GM23338 (cell line): ENCODE measurements around the gene ASGR1. TPM values are rescaled to one million over a fixed set of nuclear protein-coding genes. Genes with fewer than 3 reads are reported as not detected.

Experiments used
- ATAC-seq: fragments of 200-7000 bp; cut with Tn5 transposase; 3 replicates; pipeline ENCODE4 v1.9.1; 2020
- DNase-seq: peaks from one replicate; pipeline ENCODE4 v3.0.0-alpha.2; 2015; ENCODE audit warnings: low spot score
- H2AFZ ChIP-seq: fragments of 200-600 bp; sonication (generic); 2 replicates; pipeline ENCODE4 v1.8.0; 2016; ENCODE audit warnings: antibody characterized with exemption, mild to moderate bottlenecking, moderate library complexity
- H3F3A ChIP-seq: fragments of 200-600 bp; sonication (generic); replicated peaks from 2 replicates; pipeline ENCODE4 v1.8.0; 2017; ENCODE audit warnings: antibody characterized with exemption, mixed run types, low read depth
- H3K27ac ChIP-seq: fragments of 200-600 bp; sonication (generic); 2 replicates; pipeline ENCODE4 v1.6.1; 2016; ENCODE audit warnings: low read depth
- H3K27me3 ChIP-seq: fragments of 200-600 bp; sonication (generic); 2 replicates; pipeline ENCODE4 v1.8.0; 2016; ENCODE audit warnings: mild to moderate bottlenecking, mixed run types, moderate library complexity; ENCODE audit not compliant: insufficient read depth
- H3K36me3 ChIP-seq: fragments of 200-600 bp; sonication (generic); 2 replicates; pipeline ENCODE4 v1.8.0; 2016; ENCODE audit warnings: mild to moderate bottlenecking; ENCODE audit not compliant: insufficient read depth
- H3K4me1 ChIP-seq: fragments of 200-600 bp; sonication (generic); 2 replicates; pipeline ENCODE4 v1.8.0; 2016; ENCODE audit warnings: mild to moderate bottlenecking, moderate library complexity; ENCODE audit not compliant: insufficient read depth
- H3K4me2 ChIP-seq: fragments of 200-600 bp; sonication (generic); 2 replicates; pipeline ENCODE4 v1.7.1; 2017; ENCODE audit warnings: mixed run types
- H3K4me3 ChIP-seq: fragments of 200-600 bp; sonication (generic); 2 replicates; pipeline ENCODE4 v1.6.1; 2016; ENCODE audit warnings: mixed run types
- H3K79me2 ChIP-seq: fragments of 200-600 bp; sonication (generic); replicated peaks from 2 replicates; pipeline ENCODE4 v1.8.0; 2017; ENCODE audit warnings: mild to moderate bottlenecking; ENCODE audit not compliant: insufficient read depth
- H3K9me2 ChIP-seq: fragments of 200-600 bp; sonication (generic); 2 replicates; pipeline ENCODE4 v1.8.0; 2017; ENCODE audit not compliant: insufficient read depth
- H4K20me1 ChIP-seq: fragments of 200-600 bp; sonication (generic); replicated peaks from 2 replicates; pipeline ENCODE4 v1.8.0; 2017; ENCODE audit warnings: mild to moderate bottlenecking; ENCODE audit not compliant: insufficient read depth
- H3K27ac Mint-ChIP-seq: 2 replicates; pipeline ENCODE4 v1.8.0; 2020; ENCODE audit warnings: inconsistent platforms, mild to moderate bottlenecking, moderate library complexity, mixed read lengths
- H3K27me3 Mint-ChIP-seq: 3 replicates; pipeline ENCODE4 v1.8.0; 2022; ENCODE audit warnings: low read depth, mild to moderate bottlenecking, moderate library complexity, mixed read lengths, inconsistent platforms; ENCODE audit not compliant: insufficient read depth, poor library complexity
- H3K36me3 Mint-ChIP-seq: 3 replicates; pipeline ENCODE4 v1.8.0; 2021; ENCODE audit warnings: low read depth, mild to moderate bottlenecking, inconsistent platforms, moderate library complexity, mixed read lengths
- H3K4me1 Mint-ChIP-seq: 3 replicates; pipeline ENCODE4 v1.8.0; 2020; ENCODE audit warnings: mild to moderate bottlenecking, inconsistent platforms, mixed read lengths
- H3K4me3 Mint-ChIP-seq: 3 replicates; pipeline ENCODE4 v1.8.0; 2021; ENCODE audit warnings: moderate library complexity, mild to moderate bottlenecking, inconsistent platforms, mixed read lengths
- H3K9me3 Mint-ChIP-seq: 3 replicates; pipeline ENCODE4 v1.8.0; 2020; ENCODE audit warnings: moderate library complexity, mild to moderate bottlenecking, inconsistent platforms, mixed read lengths
- CREB1 ChIP-seq: fragments of 250-450 bp; sonication (Bioruptor Pico); IDR thresholded peaks from 2 replicates; pipeline ENCODE4 v1.5.0; 2020; ENCODE audit warnings: low read depth, mild to moderate bottlenecking, moderate library complexity
- EZH2 ChIP-seq: fragments of 200-600 bp; sonication (generic); IDR thresholded peaks from one replicate; pipeline ENCODE4 v1.8.0; 2017; ENCODE audit warnings: antibody characterized with exemption, mild to moderate bottlenecking, low read depth; ENCODE audit not compliant: unreplicated experiment
- EZH2phosphoT487 ChIP-seq: fragments of 200-600 bp; sonication (generic); IDR thresholded peaks from one replicate; pipeline ENCODE4 v1.8.1; 2018; ENCODE audit warnings: antibody characterized with exemption; ENCODE audit not compliant: unreplicated experiment
- JUNB ChIP-seq: IDR thresholded peaks from one replicate; pipeline ENCODE4 v1.6.1; 2016; ENCODE audit warnings: antibody characterized with exemption; ENCODE audit not compliant: unreplicated experiment
- NANOG ChIP-seq: IDR thresholded peaks from 2 replicates; pipeline ENCODE4 v1.6.1; 2016; ENCODE audit warnings: antibody characterized with exemption, borderline replicate concordance
- POLR2AphosphoS5 ChIP-seq: IDR thresholded peaks from 2 replicates; pipeline ENCODE4 v1.6.1; 2016; ENCODE audit warnings: antibody characterized with exemption, low read depth
- REST ChIP-seq: IDR thresholded peaks from one replicate; pipeline ENCODE4 v1.6.1; 2018; ENCODE audit warnings: antibody characterized with exemption; ENCODE audit not compliant: unreplicated experiment
- STAT1 ChIP-seq: IDR thresholded peaks from one replicate; pipeline ENCODE4 v1.6.1; 2016; ENCODE audit warnings: antibody characterized with exemption; ENCODE audit not compliant: unreplicated experiment
- ZNF114 ChIP-seq: fragments of 250-450 bp; sonication (Bioruptor Pico); IDR thresholded peaks from 2 replicates; pipeline ENCODE4 v1.5.0; 2020; ENCODE audit warnings: mild to moderate bottlenecking, moderate library complexity
- ZNF331 ChIP-seq: fragments of 250-450 bp; sonication (Bioruptor Pico); IDR thresholded peaks from 2 replicates; pipeline ENCODE4 v1.5.0; 2020; ENCODE audit warnings: low read depth, mild to moderate bottlenecking, moderate library complexity
- ZNF462 ChIP-seq: fragments of 250-450 bp; sonication (Bioruptor Pico); IDR thresholded peaks from 2 replicates; pipeline ENCODE4 v1.5.0; 2020; ENCODE audit warnings: mild to moderate bottlenecking, moderate library complexity
- polyA plus RNA-seq: library from polyadenylated mRNA; unstranded; fragments of >200 nt; fragmentation: Nextera tagmentation; extraction: Ambion mirVana; gene quantifications from 2 replicates; pipeline ENCODE4 v1.2.1, GENCODE V29; 2016
- total RNA-seq: library from RNA; depleted of rRNA; stranded (reverse); fragments of >200 nt; shearing (Covaris generic); gene quantifications from 2 replicates; pipeline ENCODE4 v1.2.3, GENCODE V29; 2014
- TF ChIP-seq, protein P1 (sequence below): IDR thresholded peaks from 2 replicates; pipeline ENCODE4 v1.6.1; 2016; ENCODE audit warnings: antibody characterized with exemption
- TF ChIP-seq, protein P2 (sequence below), 2 experiments: fragments of 200-600 bp in 1 of 2; sonication (generic) in 1 of 2; conservative IDR thresholded peaks; 2 replicates each; pipeline versions ENCODE4 v1.5.1 to v1.6.1; 2016 to 2017; ENCODE audit warnings: antibody characterized with exemption in 2 of 2, low read depth in 2 of 2, mild to moderate bottlenecking in 2 of 2, moderate library complexity in 1 of 2

The ASGR1 gene
- total and polyA plus RNA-seq, 2 experiments from 2014 or later = 8.3 to 9.0 TPM

- Histone ChIP-seq H3K4me3 (no peak overlapping the region), H4K20me1 (no peaks in the 10 kb centered on the region), H3K4me2 (no peak overlapping the region), H3K27ac (no peak overlapping the region), H3K4me1 (peaks cover 15% of the 10 kb centered on the region), H3F3A (no peaks in the 10 kb centered on the region), H3K9me2 (no peaks in the 10 kb centered on the region), H3K79me2 (no peaks in the 10 kb centered on the region), H2AFZ (no peak overlapping the region), H3K36me3 (no peaks in the 10 kb centered on the region), H3K27me3 (no peaks in the 10 kb centered on the region)
- Mint-ChIP-seq H3K9me3 (no peaks in the 10 kb centered on the region), H3K27ac (no peak overlapping the region), H3K4me3 (no peak overlapping the region), H3K4me1 (peaks cover 16% of the 10 kb centered on the region), H3K36me3 (no peaks in the 10 kb centered on the region), H3K27me3 (peaks cover 12% of the 10 kb centered on the region)
- TF ChIP-seq EZH2phosphoT487 = no peak
- TF ChIP-seq, protein P1, sequence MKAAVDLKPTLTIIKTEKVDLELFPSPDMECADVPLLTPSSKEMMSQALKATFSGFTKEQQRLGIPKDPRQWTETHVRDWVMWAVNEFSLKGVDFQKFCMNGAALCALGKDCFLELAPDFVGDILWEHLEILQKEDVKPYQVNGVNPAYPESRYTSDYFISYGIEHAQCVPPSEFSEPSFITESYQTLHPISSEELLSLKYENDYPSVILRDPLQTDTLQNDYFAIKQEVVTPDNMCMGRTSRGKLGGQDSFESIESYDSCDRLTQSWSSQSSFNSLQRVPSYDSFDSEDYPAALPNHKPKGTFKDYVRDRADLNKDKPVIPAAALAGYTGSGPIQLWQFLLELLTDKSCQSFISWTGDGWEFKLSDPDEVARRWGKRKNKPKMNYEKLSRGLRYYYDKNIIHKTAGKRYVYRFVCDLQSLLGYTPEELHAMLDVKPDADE = no peak
- no peak for TF ChIP-seq POLR2AphosphoS5
- TF ChIP-seq EZH2 = no peak
- no peak for TF ChIP-seq CREB1 (CRISPR knock-in tag)
- no peak for TF ChIP-seq ZNF114 (CRISPR knock-in tag)
- TF ChIP-seq NANOG = no peak
- TF ChIP-seq STAT1 = no peak
- no peak for TF ChIP-seq REST
- no peak for TF ChIP-seq ZNF331 (CRISPR knock-in tag)
- TF ChIP-seq, protein P2, sequence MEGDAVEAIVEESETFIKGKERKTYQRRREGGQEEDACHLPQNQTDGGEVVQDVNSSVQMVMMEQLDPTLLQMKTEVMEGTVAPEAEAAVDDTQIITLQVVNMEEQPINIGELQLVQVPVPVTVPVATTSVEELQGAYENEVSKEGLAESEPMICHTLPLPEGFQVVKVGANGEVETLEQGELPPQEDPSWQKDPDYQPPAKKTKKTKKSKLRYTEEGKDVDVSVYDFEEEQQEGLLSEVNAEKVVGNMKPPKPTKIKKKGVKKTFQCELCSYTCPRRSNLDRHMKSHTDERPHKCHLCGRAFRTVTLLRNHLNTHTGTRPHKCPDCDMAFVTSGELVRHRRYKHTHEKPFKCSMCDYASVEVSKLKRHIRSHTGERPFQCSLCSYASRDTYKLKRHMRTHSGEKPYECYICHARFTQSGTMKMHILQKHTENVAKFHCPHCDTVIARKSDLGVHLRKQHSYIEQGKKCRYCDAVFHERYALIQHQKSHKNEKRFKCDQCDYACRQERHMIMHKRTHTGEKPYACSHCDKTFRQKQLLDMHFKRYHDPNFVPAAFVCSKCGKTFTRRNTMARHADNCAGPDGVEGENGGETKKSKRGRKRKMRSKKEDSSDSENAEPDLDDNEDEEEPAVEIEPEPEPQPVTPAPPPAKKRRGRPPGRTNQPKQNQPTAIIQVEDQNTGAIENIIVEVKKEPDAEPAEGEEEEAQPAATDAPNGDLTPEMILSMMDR (conservative IDR thresholded peaks at IDR 0.05; ENCODE audit: low read depth in 2 of 2) = no peak
- TF ChIP-seq JUNB = no peak
- TF ChIP-seq ZNF462 (CRISPR knock-in tag) = no peak
- ATAC-seq (no peak), DNase-seq (no peak)
Measured at GRCh38 chr17:7124923-7125322, 54.2 kb downstream of the ASGR1 start.
